ENCODE results near the gene TTC23L. TPM values are rescaled to one million over a fixed set of nuclear protein-coding genes. Genes with fewer than 3 reads are reported as not detected.
"Not testable (repeated sequence)": the region's sequence is repeated elsewhere in the genome, so short reads cannot be mapped to it uniquely, and the experiment has no call there.

The TTC23L gene
- total RNA-seq, 4 donors from 2014 or later, result not detected

DNA sequence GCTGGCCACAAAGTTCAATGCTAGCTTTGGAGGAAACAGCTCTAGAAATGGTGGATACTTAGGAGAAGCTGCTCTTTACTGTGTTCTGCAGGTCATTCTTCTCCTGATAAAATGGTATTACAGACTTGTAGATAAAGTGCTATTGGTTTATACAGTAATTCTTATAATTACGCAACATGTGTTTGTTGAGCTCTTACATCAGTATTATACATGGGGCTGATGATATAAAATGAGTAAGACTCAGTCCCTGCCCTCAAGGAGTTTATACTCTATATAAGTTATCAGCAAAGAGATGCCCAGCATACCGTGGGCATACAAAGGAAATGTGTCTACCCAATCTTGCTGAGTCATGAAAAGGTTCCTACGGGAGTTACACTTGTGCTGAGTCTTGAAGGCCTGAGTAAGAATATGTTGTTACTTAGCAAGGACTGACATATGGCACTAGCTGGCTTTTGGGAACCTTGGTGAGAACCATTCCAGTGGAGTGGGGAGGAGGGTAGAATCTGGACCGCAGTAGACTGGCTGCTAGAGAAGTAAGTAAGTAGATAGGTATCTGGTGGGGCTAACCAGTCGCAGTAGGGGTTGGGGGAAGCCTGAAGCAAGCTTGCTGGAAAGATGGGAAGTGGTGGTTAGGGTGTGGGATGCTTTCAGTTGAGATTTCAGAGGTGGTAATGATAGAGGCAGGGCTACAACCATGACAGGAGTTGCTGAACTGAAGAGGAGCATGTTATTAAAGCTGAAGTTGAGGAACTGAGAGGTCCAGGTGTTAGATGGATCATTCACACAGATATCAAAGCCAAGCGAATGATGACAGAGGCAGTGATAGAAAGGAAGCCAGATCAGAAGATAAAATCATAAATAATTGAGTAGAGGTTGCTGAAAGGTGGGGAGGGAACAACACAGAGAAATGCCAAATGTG lies 11.1 kb upstream of the TTC23L start:
- no peak for DNase-seq
- TF ChIP-seq POLR2A (IDR thresholded peaks at IDR 0.05), result no peak
- TF ChIP-seq, protein P1, sequence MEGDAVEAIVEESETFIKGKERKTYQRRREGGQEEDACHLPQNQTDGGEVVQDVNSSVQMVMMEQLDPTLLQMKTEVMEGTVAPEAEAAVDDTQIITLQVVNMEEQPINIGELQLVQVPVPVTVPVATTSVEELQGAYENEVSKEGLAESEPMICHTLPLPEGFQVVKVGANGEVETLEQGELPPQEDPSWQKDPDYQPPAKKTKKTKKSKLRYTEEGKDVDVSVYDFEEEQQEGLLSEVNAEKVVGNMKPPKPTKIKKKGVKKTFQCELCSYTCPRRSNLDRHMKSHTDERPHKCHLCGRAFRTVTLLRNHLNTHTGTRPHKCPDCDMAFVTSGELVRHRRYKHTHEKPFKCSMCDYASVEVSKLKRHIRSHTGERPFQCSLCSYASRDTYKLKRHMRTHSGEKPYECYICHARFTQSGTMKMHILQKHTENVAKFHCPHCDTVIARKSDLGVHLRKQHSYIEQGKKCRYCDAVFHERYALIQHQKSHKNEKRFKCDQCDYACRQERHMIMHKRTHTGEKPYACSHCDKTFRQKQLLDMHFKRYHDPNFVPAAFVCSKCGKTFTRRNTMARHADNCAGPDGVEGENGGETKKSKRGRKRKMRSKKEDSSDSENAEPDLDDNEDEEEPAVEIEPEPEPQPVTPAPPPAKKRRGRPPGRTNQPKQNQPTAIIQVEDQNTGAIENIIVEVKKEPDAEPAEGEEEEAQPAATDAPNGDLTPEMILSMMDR (IDR thresholded peaks at IDR 0.05), result no peak
- Histone ChIP-seq H3K27ac (no peak overlapping the region), H3K4me3 (no peak overlapping the region), H3K4me1 (no peaks in the 10 kb centered on the region), H3K9me3 (no peaks in the 10 kb centered on the region), H3K36me3 (peaks cover 0 to 23% (median 0%) of the 10 kb centered on the region in 3 donors), H3K27me3 (no peaks in the 10 kb centered on the region)

DNA sequence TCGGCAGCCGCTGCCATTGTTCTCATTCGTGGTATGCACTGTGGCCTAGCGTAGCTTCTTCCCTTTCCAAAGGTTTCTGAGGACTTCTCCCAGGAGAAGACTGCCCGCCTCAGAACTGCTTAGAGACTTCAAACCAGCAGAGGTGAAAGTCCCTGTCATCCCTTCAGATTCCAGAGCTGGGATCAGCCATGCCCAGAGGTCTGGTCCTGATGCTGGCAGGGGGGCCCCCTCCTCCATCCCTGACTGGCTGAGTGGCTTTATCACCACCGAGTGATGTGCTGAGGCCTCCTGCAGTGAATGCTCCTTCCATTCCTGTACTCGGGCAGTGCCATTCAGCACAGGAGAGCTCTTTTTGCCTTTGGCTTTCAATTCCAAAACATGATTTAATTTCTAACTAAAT lies 8.1 kb upstream of the TTC23L start:
- H3K9me3 ChIP-seq, H3K4me1 ChIP-seq, H3K27me3 ChIP-seq, H3K36me3 ChIP-seq, H3K27ac ChIP-seq, DNase-seq, H3K4me3 ChIP-seq: not testable (repeated sequence)

DNA sequence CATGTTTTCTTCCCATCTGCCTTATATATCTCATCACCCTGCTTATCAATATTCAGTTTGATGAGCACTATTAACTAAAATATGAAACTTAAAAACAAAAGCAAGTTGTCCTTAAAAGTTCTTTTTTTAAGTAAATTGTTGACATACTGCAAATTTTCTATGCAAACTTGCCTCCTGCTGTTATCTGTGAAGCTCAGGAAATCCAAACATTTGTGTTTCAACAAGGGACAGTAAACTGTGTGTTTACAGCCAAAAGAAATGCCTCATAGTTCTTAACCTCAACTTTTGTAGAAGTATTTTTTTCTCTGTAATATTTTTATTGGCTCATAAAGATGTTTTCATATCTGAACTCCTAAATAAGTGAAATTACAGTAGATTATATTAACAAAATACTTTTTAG lies 7.7 kb upstream of the TTC23L start:
- Histone ChIP-seq H3K36me3 (peaks cover 0 to 4% (median 0%) of the 10 kb centered on the region in 3 donors), H3K4me3 (no peak overlapping the region), H3K27ac (no peak overlapping the region), H3K27me3 (no peaks in the 10 kb centered on the region), H3K9me3 (no peaks in the 10 kb centered on the region), H3K4me1 (no peaks in the 10 kb centered on the region)
- no peak for DNase-seq
- TF ChIP-seq, protein P1 (IDR thresholded peaks at IDR 0.05), result no peak
- no peak for TF ChIP-seq POLR2A (IDR thresholded peaks at IDR 0.05)

DNA sequence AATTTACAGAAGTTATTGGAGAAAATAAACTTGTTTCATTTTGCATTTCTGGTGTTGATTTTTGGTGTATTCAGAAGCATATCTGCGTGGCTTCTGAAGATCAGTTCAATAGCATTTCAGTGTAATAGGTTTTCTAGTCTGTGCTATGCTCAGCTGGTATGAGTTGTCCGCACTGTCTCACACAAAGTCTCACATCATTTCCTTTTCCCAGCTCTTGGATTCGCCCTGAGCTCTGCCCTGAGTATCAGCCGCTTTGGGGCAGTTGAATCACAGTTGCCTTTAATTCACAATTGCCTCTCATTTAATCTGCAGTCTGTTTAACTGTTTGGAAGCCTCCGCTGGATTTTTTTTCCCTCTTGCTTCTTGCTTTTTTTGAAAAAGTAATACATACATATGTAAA lies 6.4 kb upstream of the TTC23L start:
- TF ChIP-seq, protein P1 (IDR thresholded peaks at IDR 0.05), result no peak
- no peak for TF ChIP-seq POLR2A (IDR thresholded peaks at IDR 0.05)
- H3K4me1 ChIP-seq, result no peaks in the 10 kb centered on the region
- no peaks in the 10 kb centered on the region for H3K9me3 ChIP-seq
- no peak overlapping the region for H3K4me3 ChIP-seq
- no peaks in the 10 kb centered on the region for H3K27me3 ChIP-seq
- no peak for DNase-seq
- no peaks in the 10 kb centered on the region for H3K36me3 ChIP-seq
- no peak overlapping the region for H3K27ac ChIP-seq

DNA sequence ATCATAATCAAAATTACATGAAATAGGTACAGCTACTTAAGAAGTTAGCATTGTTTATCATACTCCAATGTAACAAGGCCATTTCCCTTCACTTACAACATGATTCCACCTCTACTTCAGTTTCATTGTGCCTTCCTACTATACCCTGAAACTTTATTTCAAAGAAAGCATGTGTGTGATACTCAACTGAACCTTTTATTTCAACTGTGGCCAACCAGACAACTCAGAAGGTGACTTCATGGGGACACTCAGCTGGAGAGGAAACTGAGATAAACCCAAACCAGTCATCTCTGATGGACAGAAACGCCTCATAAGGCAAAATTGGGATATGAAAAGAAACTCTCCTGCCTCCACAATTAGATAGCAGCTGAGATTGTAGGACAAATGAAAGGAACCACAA lies 5.9 kb upstream of the TTC23L start:
- no peaks in the 10 kb centered on the region for H3K36me3 ChIP-seq
- no peak for DNase-seq
- no peak overlapping the region for H3K4me3 ChIP-seq
- no peaks in the 10 kb centered on the region for H3K4me1 ChIP-seq
- TF ChIP-seq POLR2A (IDR thresholded peaks at IDR 0.05), result no peak
- TF ChIP-seq, protein P1 (IDR thresholded peaks at IDR 0.05), result no peak
- H3K27ac ChIP-seq, result no peak overlapping the region
- H3K9me3 ChIP-seq, result no peaks in the 10 kb centered on the region
- H3K27me3 ChIP-seq, result no peaks in the 10 kb centered on the region

DNA sequence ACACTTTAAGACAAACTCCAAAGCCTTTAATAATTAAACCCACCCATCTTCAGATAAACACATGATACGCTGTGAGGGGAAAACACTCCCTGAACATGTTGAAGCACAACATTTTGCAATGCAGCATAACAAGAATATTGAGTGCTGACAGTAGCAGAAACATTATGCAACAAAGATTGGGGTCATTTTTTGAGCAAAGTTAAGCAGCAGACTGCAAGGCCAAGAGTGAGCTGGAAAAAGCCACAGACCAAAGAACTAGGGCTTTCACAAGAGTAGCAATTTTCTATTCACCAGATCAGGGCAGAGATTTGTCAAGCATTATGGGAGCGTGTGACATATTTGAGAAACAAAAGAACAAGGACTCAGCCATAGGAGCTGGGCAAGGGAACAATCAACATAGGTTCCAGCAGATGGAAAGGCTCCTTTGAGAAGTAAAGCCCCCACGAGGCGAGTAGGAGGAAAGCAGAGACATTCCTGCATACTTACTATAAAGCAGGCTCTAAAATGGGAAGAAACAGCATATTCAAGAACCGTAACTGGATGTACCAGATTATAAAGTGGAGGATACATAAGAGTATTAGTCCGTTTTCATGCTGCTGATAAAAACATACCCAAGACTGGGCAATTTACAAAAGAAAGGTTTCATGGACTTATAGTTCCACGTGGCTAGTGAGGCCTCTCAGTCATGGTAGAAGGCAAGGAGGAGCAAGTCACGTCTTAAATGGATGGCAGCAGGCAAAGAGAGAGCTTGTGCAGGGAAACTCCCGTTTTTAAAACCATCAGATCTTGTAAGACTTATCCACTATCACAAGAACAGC lies 4.8 kb upstream of the TTC23L start:
- TF ChIP-seq, protein P1 (IDR thresholded peaks at IDR 0.05), result no peak
- no peak for TF ChIP-seq POLR2A (IDR thresholded peaks at IDR 0.05)
- H3K27me3 ChIP-seq, result no peaks in the 10 kb centered on the region
- DNase-seq, result no peak
- H3K36me3 ChIP-seq, result no peaks in the 10 kb centered on the region
- H3K4me3 ChIP-seq, result no peak overlapping the region
- no peak overlapping the region for H3K27ac ChIP-seq
- peaks cover 0 to 5% (median 0%) of the 10 kb centered on the region in 4 donors for H3K4me1 ChIP-seq
- H3K9me3 ChIP-seq, result no peaks in the 10 kb centered on the region
